Activated T-cell treated with anti-CD3 and anti-CD28 coated beads, Interleukin-2, amount 50 U/mL, for 4 hours (primary cell): ENCODE results near the gene GMPR. TPM values are rescaled to one million over a fixed set of nuclear protein-coding genes. Genes with fewer than 3 reads are reported as not detected.

Experiments used
- ATAC-seq, 2 donors: fragments of 200-7000 bp; cut with Tn5 transposase; one replicate each; pipeline ENCODE4 v1.10.0; 2021
- DNase-seq: peaks from one replicate; pipeline ENCODE4 v3.0.0-alpha.2; 2020
- H3K27me3 Mint-ChIP-seq: one replicate; pipeline ENCODE4 v1.8.0; 2021; ENCODE audit warnings: low read depth, mixed read lengths
- H3K36me3 Mint-ChIP-seq: one replicate; pipeline ENCODE4 v1.8.0; 2022; ENCODE audit warnings: mixed read lengths; ENCODE audit not compliant: insufficient read depth
- H3K4me1 Mint-ChIP-seq: one replicate; pipeline ENCODE4 v1.8.0; 2021; ENCODE audit warnings: low read depth, mixed read lengths
- H3K4me3 Mint-ChIP-seq: one replicate; pipeline ENCODE4 v1.8.0; 2021; ENCODE audit warnings: mild to moderate bottlenecking, moderate library complexity, mixed read lengths
- H3K9me3 Mint-ChIP-seq: one replicate; pipeline ENCODE4 v1.8.0; 2021; ENCODE audit warnings: mixed read lengths
- total RNA-seq, 3 donors: library from RNA; stranded (reverse); gene quantifications; one replicate each; pipeline ENCODE4 v1.2.1, GENCODE V29; 2021

The GMPR gene
- total RNA-seq, 3 donors from 2014 or later = 0.38 to 1.2 (median 0.58) TPM

- ATAC-seq = no peak
- H3K36me3 Mint-ChIP-seq = no peaks in the 10 kb centered on the region
- H3K9me3 Mint-ChIP-seq = no peaks in the 10 kb centered on the region
- no peak for DNase-seq
- no peaks in the 10 kb centered on the region for H3K4me1 Mint-ChIP-seq
- H3K4me3 Mint-ChIP-seq = no peak overlapping the region
- H3K27me3 Mint-ChIP-seq = peaks cover 2% of the 10 kb centered on the region
Observed at GRCh38 chr6:16279243-16279642, 40.9 kb downstream of the GMPR start.

GRCh38 chr6:16282370-16282769, 44.0 kb downstream of the GMPR start:
- no peaks in the 10 kb centered on the region for H3K4me1 Mint-ChIP-seq
- no peaks in the 10 kb centered on the region for H3K9me3 Mint-ChIP-seq
- no peaks in the 10 kb centered on the region for H3K36me3 Mint-ChIP-seq
- DNase-seq (no peak), ATAC-seq (no peak)
- peaks cover 6% of the 10 kb centered on the region for H3K27me3 Mint-ChIP-seq
- H3K4me3 Mint-ChIP-seq = no peak overlapping the region

GRCh38 chr6:16284472-16284871, 46.1 kb downstream of the GMPR start:
- ATAC-seq (no peak), DNase-seq (no peak)
- H3K4me3 Mint-ChIP-seq = no peak overlapping the region
- H3K27me3 Mint-ChIP-seq = peaks cover 6% of the 10 kb centered on the region
- no peaks in the 10 kb centered on the region for H3K4me1 Mint-ChIP-seq
- H3K36me3 Mint-ChIP-seq = no peaks in the 10 kb centered on the region
- no peaks in the 10 kb centered on the region for H3K9me3 Mint-ChIP-seq

- Mint-ChIP-seq H3K9me3 (no peaks in the 10 kb centered on the region), H3K27me3 (peaks cover 6% of the 10 kb centered on the region), H3K4me3 (no peak overlapping the region), H3K4me1 (no peaks in the 10 kb centered on the region), H3K36me3 (no peaks in the 10 kb centered on the region)
- no peak for ATAC-seq
- DNase-seq = no peak
Observed at GRCh38 chr6:16285467-16286150, 47.2 kb downstream of the GMPR start.

GRCh38 chr6:16286151-16286522, 47.8 kb downstream of the GMPR start:
- ATAC-seq = no peak
- no peaks in the 10 kb centered on the region for H3K9me3 Mint-ChIP-seq
- no peaks in the 10 kb centered on the region for H3K4me1 Mint-ChIP-seq

GRCh38 chr6:16288163-16288562, 49.8 kb downstream of the GMPR start:
- Mint-ChIP-seq H3K4me3 (no peak overlapping the region), H3K9me3 (no peaks in the 10 kb centered on the region), H3K36me3 (no peaks in the 10 kb centered on the region), H3K4me1 (no peaks in the 10 kb centered on the region), H3K27me3 (peaks cover 4% of the 10 kb centered on the region)
- ATAC-seq = no peak
- DNase-seq = no peak

More at GRCh38 chr6:16286151-16286522, 47.8 kb downstream of the GMPR start:
- no peak for DNase-seq
- Mint-ChIP-seq H3K27me3 (peaks cover 6% of the 10 kb centered on the region), H3K36me3 (no peaks in the 10 kb centered on the region), H3K4me3 (no peak overlapping the region)

- no peak for DNase-seq
- Mint-ChIP-seq H3K27me3 (no peaks in the 10 kb centered on the region), H3K4me3 (no peak overlapping the region), H3K4me1 (no peaks in the 10 kb centered on the region), H3K9me3 (no peaks in the 10 kb centered on the region), H3K36me3 (no peaks in the 10 kb centered on the region)
- ATAC-seq = no peak
Observed at GRCh38 chr6:16291739-16292138, 53.4 kb downstream of the GMPR start.

GRCh38 chr6:16292432-16292831, 54.0 kb downstream of the GMPR start:
- H3K4me1 Mint-ChIP-seq = no peaks in the 10 kb centered on the region
- no peak for DNase-seq
- no peak overlapping the region for H3K4me3 Mint-ChIP-seq
- no peaks in the 10 kb centered on the region for H3K36me3 Mint-ChIP-seq
- H3K9me3 Mint-ChIP-seq = no peaks in the 10 kb centered on the region
- ATAC-seq = no peak
- H3K27me3 Mint-ChIP-seq = no peaks in the 10 kb centered on the region

GRCh38 chr6:16292942-16293341, 54.6 kb downstream of the GMPR start:
- Mint-ChIP-seq H3K4me1 (no peaks in the 10 kb centered on the region), H3K4me3 (no peak overlapping the region), H3K36me3 (no peaks in the 10 kb centered on the region), H3K27me3 (no peaks in the 10 kb centered on the region), H3K9me3 (no peaks in the 10 kb centered on the region)
- ATAC-seq (no peak), DNase-seq (no peak)

- no peak overlapping the region for H3K4me3 Mint-ChIP-seq
- H3K36me3 Mint-ChIP-seq = peaks cover 1% of the 10 kb centered on the region
- no peaks in the 10 kb centered on the region for H3K27me3 Mint-ChIP-seq
- ATAC-seq = no peak
- no peak for DNase-seq
- H3K4me1 Mint-ChIP-seq = no peaks in the 10 kb centered on the region
- H3K9me3 Mint-ChIP-seq = no peaks in the 10 kb centered on the region
Observed at GRCh38 chr6:16294371-16294770, 56.0 kb downstream of the GMPR start.

GRCh38 chr6:16295060-16295459, 56.7 kb downstream of the GMPR start:
- no peak for ATAC-seq
- Mint-ChIP-seq H3K36me3 (peaks cover 3% of the 10 kb centered on the region), H3K9me3 (no peaks in the 10 kb centered on the region), H3K27me3 (no peaks in the 10 kb centered on the region), H3K4me3 (no peak overlapping the region), H3K4me1 (no peaks in the 10 kb centered on the region)
- DNase-seq = no peak

GRCh38 chr6:16295471-16295870, 57.1 kb downstream of the GMPR start:
- H3K9me3 Mint-ChIP-seq = no peaks in the 10 kb centered on the region
- no peak overlapping the region for H3K4me3 Mint-ChIP-seq
- H3K27me3 Mint-ChIP-seq = no peaks in the 10 kb centered on the region
- ATAC-seq = no peak
- no peak for DNase-seq
- peaks cover 3% of the 10 kb centered on the region for H3K36me3 Mint-ChIP-seq
- H3K4me1 Mint-ChIP-seq = no peaks in the 10 kb centered on the region

- Mint-ChIP-seq H3K27me3 (no peaks in the 10 kb centered on the region), H3K36me3 (peaks cover 3% of the 10 kb centered on the region), H3K4me1 (no peaks in the 10 kb centered on the region), H3K9me3 (no peaks in the 10 kb centered on the region), H3K4me3 (no peak overlapping the region)
- no peak for ATAC-seq
- no peak for DNase-seq
Observed at GRCh38 chr6:16296061-16296670, 57.8 kb downstream of the GMPR start.

- H3K4me1 Mint-ChIP-seq = no peaks in the 10 kb centered on the region
- no peak overlapping the region for H3K4me3 Mint-ChIP-seq
- no peak for ATAC-seq
- H3K27me3 Mint-ChIP-seq = no peaks in the 10 kb centered on the region
- H3K36me3 Mint-ChIP-seq = peaks cover 17% of the 10 kb centered on the region
- no peak for DNase-seq
- H3K9me3 Mint-ChIP-seq = no peaks in the 10 kb centered on the region
Observed at GRCh38 chr6:16299861-16300260, 61.5 kb downstream of the GMPR start.

GRCh38 chr6:16301511-16301910, 63.1 kb downstream of the GMPR start:
- Mint-ChIP-seq H3K36me3 (peaks cover 24% of the 10 kb centered on the region), H3K27me3 (no peaks in the 10 kb centered on the region), H3K4me3 (no peak overlapping the region), H3K4me1 (no peaks in the 10 kb centered on the region), H3K9me3 (no peaks in the 10 kb centered on the region)
- DNase-seq (no peak), ATAC-seq (no peak)
